OCI-LY3 (cell line): Measurements from ENCODE around the gene GNG12.

ENCODE experiments used
- CTCF ChIP-seq: fragments of 200-600, 300-600 bp; sonication (generic); IDR thresholded peaks from 2 replicates; pipeline ENCODE4 v1.5.1; 2014; ENCODE audit warnings: antibody characterized with exemption, low read length, low read depth
- EZH2phosphoT487 ChIP-seq: fragments of 200-600 bp; shearing (Covaris generic); IDR thresholded peaks from 2 replicates; pipeline ENCODE4 v1.6.1; 2018; ENCODE audit warnings: antibody characterized with exemption, mixed run types, low read depth

GRCh38 chr1:67700692-67701410, 132.4 kb downstream of the GNG12 start:
- TF ChIP-seq CTCF: no peak
- no peak for TF ChIP-seq EZH2phosphoT487
